Measurements from ENCODE around the gene CCND2. TPM values are rescaled to one million over a fixed set of nuclear protein-coding genes. Genes with fewer than 3 reads are reported as not detected.

Gene CCND2
- total and polyA plus RNA-seq, 9 of the 15 experiments (the other 6 are each of a cell fraction or from before 2014, with no cell fraction given), result 13.6 to 99.3 (median 39.6) TPM

GRCh38 chr12:4286228-4286627, 12.7 kb downstream of the CCND2 start:
- Histone ChIP-seq H3K4me1 (replicated peaks in 1 of 2; ENCODE audit: control insufficient read depth in 2 of 2, insufficient read depth in 2 of 2, low read length in 2 of 2) (no peaks in the 10 kb centered on the region), H3K9me3 (replicated peaks; ENCODE audit: control insufficient read depth, insufficient read depth, low read depth, low read length) (no peaks in the 10 kb centered on the region), H2AFZ (ENCODE audit: low read depth, low read length) (no peak overlapping the region), H3K36me3 (ENCODE audit: control insufficient read depth, insufficient read depth, low read length) (peaks cover 95% of the 10 kb centered on the region), H3K4me3 (no peak overlapping the region), H3K4me2 (ENCODE audit: insufficient read depth, low read length) (no peak overlapping the region), H3K27ac (ENCODE audit: extremely low read depth, low read depth, low read length) (no peak overlapping the region), H4K20me1 (replicated peaks; ENCODE audit: control insufficient read depth, insufficient read depth, low read length) (peaks cover 10% of the 10 kb centered on the region; the same call in 1 of the 2 replicates), H3K79me2 (ENCODE audit: control insufficient read depth, insufficient read depth, low read length) (peaks cover 50% of the 10 kb centered on the region), H3K27me3 (ENCODE audit: control insufficient read depth in 2 of 2, insufficient read depth in 2 of 2, low read length in 2 of 2) (no peaks in the 10 kb centered on the region), H3K9ac (ENCODE audit: insufficient read depth in 1 of 2, low read depth in 2 of 2, low read length in 2 of 2) (no peak overlapping the region), H3K9me1 (ENCODE audit: control insufficient read depth, insufficient read depth, low read length) (no peaks in the 10 kb centered on the region)
- DNase-seq (ENCODE audit: extremely low read depth in 1 of 4, low spot score in 3 of 4), result no peak
- intact Hi-C loops (cut with micrococcal nuclease) (no loop called here), in situ Hi-C loops (cut with MboI) (loop anchor here (25.0 kb wide), 1 partner anchor 399 kb away; no protein-coding TSS in a partner anchor)
- CTCF ChIA-PET (ENCODE audit: low intra/inter-chr PET ratio), result no interaction called here
- TF ChIP-seq PRPF4 (IDR thresholded peaks at IDR 0.05; ENCODE audit: insufficient read depth, low read depth, low read length, poor library complexity, severe bottlenecking) (no peak), CBX5 (IDR thresholded peaks at IDR 0.05; ENCODE audit: borderline replicate concordance, low read depth) (no peak), ZNF764 (CRISPR knock-in tag; IDR thresholded peaks at IDR 0.05; ENCODE audit: low read depth) (no peak), HMBOX1 (IDR thresholded peaks at IDR 0.05) (no peak), SPI1 (IDR thresholded peaks at IDR 0.05; ENCODE audit: borderline replicate concordance, low read depth, low read length) (peak; percentile 74), SRSF7 (optimal IDR thresholded peaks at IDR 0.05; ENCODE audit: low read depth, low read length) (no peak), KLF13 (tag; IDR thresholded peaks at IDR 0.05; ENCODE audit: borderline replicate concordance, low read depth) (no peak), IRF2 (CRISPR knock-in tag; IDR thresholded peaks at IDR 0.05) (no peak)
- BruUV-seq (replicated peaks), result no TSS peak
- peak; percentile 6 for ATAC-seq
- no peak for FAIRE-seq
- 82% methylated on average over 7 of the region's 12 CpGs for WGBS (ENCODE audit: insufficient coverage, low coverage, missing lambda C conversion rate)
- POLR2A ChIA-PET, result interaction anchor here (0.6 to 1.5 kb wide), 5 partner anchors 8 to 237 kb away, joined by 3 to 6 read pairs (median 4); no protein-coding TSS in a partner anchor

All from K562 (cell line).